Sigmoid colon (tissue), 4 donors: ENCODE results near the gene WDR86.

Experiments used
- EP300 ChIP-seq, 4 donors: sonication (generic); formaldehyde crosslinking; IDR thresholded peaks; one replicate each; pipeline ENCODE4 v1.6.1; 2017; ENCODE audit warnings: antibody characterized with exemption in 4 of 4
- TF ChIP-seq, protein P1 (sequence below), 4 experiments: fragments of 450-650 bp in 3 of 4; fragments of 200-600 bp in 1 of 4; IDR thresholded peaks; one replicate each; pipeline ENCODE4 v1.5.1; 2016 to 2019; ENCODE audit warnings: antibody characterized with exemption in 4 of 4, mild to moderate bottlenecking in 3 of 4, moderate library complexity in 2 of 4

DNA sequence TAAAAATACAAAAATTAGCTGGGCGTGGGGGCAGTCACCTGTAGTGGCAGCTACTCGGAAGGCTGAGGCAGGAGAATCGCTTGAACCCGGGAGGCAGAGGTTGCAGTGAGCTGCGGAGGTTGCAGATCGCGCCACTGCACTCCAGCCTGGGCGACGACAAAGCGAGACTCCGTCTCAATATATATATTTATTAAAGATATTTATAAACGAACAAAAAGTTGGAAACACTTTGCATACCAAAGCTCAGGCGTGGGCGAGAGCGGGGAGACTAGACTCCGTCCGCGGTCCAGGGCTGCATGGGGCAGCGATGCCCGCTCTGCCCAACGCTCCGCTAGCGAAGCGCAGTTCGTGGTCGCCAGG, 38.0 kb upstream of the WDR86 start:
- TF ChIP-seq, protein P1, sequence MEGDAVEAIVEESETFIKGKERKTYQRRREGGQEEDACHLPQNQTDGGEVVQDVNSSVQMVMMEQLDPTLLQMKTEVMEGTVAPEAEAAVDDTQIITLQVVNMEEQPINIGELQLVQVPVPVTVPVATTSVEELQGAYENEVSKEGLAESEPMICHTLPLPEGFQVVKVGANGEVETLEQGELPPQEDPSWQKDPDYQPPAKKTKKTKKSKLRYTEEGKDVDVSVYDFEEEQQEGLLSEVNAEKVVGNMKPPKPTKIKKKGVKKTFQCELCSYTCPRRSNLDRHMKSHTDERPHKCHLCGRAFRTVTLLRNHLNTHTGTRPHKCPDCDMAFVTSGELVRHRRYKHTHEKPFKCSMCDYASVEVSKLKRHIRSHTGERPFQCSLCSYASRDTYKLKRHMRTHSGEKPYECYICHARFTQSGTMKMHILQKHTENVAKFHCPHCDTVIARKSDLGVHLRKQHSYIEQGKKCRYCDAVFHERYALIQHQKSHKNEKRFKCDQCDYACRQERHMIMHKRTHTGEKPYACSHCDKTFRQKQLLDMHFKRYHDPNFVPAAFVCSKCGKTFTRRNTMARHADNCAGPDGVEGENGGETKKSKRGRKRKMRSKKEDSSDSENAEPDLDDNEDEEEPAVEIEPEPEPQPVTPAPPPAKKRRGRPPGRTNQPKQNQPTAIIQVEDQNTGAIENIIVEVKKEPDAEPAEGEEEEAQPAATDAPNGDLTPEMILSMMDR (IDR thresholded peaks at IDR 0.05), result no peak
- no peak for TF ChIP-seq EP300 (IDR thresholded peaks at IDR 0.05)
